IMR-90 (cell line): Measurements from ENCODE around the gene USPL1. TPM values are rescaled to one million over a fixed set of nuclear protein-coding genes. Genes with fewer than 3 reads are reported as not detected.

Experiments used
- ATAC-seq: fragments of 200-7000 bp; cut with Tn5 transposase; 2 replicates; pipeline ENCODE4 v1.9.1; 2020; ENCODE audit warnings: low read depth, mild to moderate bottlenecking, moderate library complexity
- BruUV-seq: library from RNA; stranded (reverse); fragments of 400-500 nt; replicated peaks from 2 replicates; lab custom pipeline; 2021; lab: Mats Ljungman, UMichigan
- CTCF ChIA-PET: fragments of 300-600 bp; formaldehyde crosslinking; extraction: SDS; loops from one replicate; lab custom pipeline; 2021; ENCODE audit warnings: antibody characterized with exemption; lab: Yijun Ruan, JAX
- POLR2A ChIA-PET: fragments of 300-600 bp; sonication (Branson Sonifier 250); formaldehyde crosslinking; loops from one replicate; lab custom pipeline; 2022; ENCODE audit warnings: antibody characterized with exemption; ENCODE audit not compliant: unreplicated experiment; lab: Charles Lee
- DNase-seq: peaks from one replicate; pipeline ENCODE4 v3.0.0; 2013
- H2AFZ ChIP-seq: replicated peaks from 2 replicates; pipeline ENCODE3; 2013; ENCODE audit warnings: low read length, mild to moderate bottlenecking; ENCODE audit not compliant: poor library complexity
- H2AK5ac ChIP-seq: 2 replicates; pipeline ENCODE4 v1.6.1; 2013; ENCODE audit warnings: low read depth, low read length, inconsistent platforms
- H2AK9ac ChIP-seq: replicated peaks from 2 replicates; pipeline ENCODE3; 2013; ENCODE audit warnings: mild to moderate bottlenecking, low read depth, low read length, moderate library complexity; ENCODE audit not compliant: poor library complexity
- H2BK120ac ChIP-seq: 2 replicates; pipeline ENCODE4 v1.6.1; 2013; ENCODE audit warnings: low read depth, low read length, inconsistent platforms
- H2BK15ac ChIP-seq: 3 replicates; pipeline ENCODE4 v1.6.1; 2013; ENCODE audit warnings: low read depth, low read length, inconsistent platforms
- H2BK20ac ChIP-seq: 2 replicates; pipeline ENCODE4 v1.6.1; 2013; ENCODE audit warnings: low read depth, mild to moderate bottlenecking, inconsistent platforms, low read length, moderate library complexity
- H2BK5ac ChIP-seq: 2 replicates; pipeline ENCODE4 v1.6.1; 2013; ENCODE audit warnings: mild to moderate bottlenecking, low read depth, low read length, inconsistent platforms; ENCODE audit not compliant: poor library complexity, severe bottlenecking
- H3K14ac ChIP-seq: replicated peaks from 2 replicates; pipeline ENCODE4 v1.6.1; 2013; ENCODE audit warnings: low read depth, low read length, inconsistent platforms
- H3K18ac ChIP-seq: 2 replicates; pipeline ENCODE4 v1.6.1; 2013; ENCODE audit warnings: low read depth, low read length, control low read depth
- H3K23ac ChIP-seq: 2 replicates; pipeline ENCODE4 v1.6.1; 2013; ENCODE audit warnings: low read depth, low read length, inconsistent platforms
- H3K27ac ChIP-seq: 2 replicates; pipeline ENCODE4 v1.5.1; 2013; ENCODE audit warnings: mild to moderate bottlenecking, control low read depth, low read length; ENCODE audit not compliant: insufficient read depth
- H3K27me3 ChIP-seq: 2 replicates; pipeline ENCODE4 v1.6.1; 2013; ENCODE audit warnings: low read length; ENCODE audit not compliant: control insufficient read depth, insufficient read depth
- H3K36me3 ChIP-seq: 2 replicates; pipeline ENCODE4 v1.6.1; 2013; ENCODE audit warnings: low read length, mixed read lengths; ENCODE audit not compliant: control insufficient read depth, insufficient read depth
- H3K4ac ChIP-seq: 2 replicates; pipeline ENCODE4 v1.6.1; 2013; ENCODE audit warnings: low read depth, low read length, inconsistent platforms
- H3K4me1 ChIP-seq: 2 replicates; pipeline ENCODE4 v1.6.1; 2013; ENCODE audit warnings: low read length, mixed read lengths; ENCODE audit not compliant: control insufficient read depth, insufficient read depth
- H3K4me2 ChIP-seq: 2 replicates; pipeline ENCODE4 v1.6.1; 2013; ENCODE audit warnings: low read depth, mild to moderate bottlenecking, control low read depth, low read length, moderate library complexity
- H3K4me3 ChIP-seq: 2 replicates; pipeline ENCODE4 v1.5.1; 2013; ENCODE audit warnings: low read depth, mild to moderate bottlenecking, control low read depth, low read length, moderate library complexity; ENCODE audit not compliant: insufficient read depth
- H3K56ac ChIP-seq: 2 replicates; pipeline ENCODE4 v1.6.1; 2013; ENCODE audit warnings: low read length, inconsistent platforms; ENCODE audit not compliant: insufficient read depth; ENCODE audit errors: extremely low read depth
- H3K79me1 ChIP-seq, 2 experiments: 2 replicates each; pipeline ENCODE4 v1.6.1; 2013; ENCODE audit warnings: low read length in 2 of 2, inconsistent platforms in 1 of 2, low read depth in 1 of 2
- H3K9ac ChIP-seq: 2 replicates; pipeline ENCODE4 v1.6.1; 2013; ENCODE audit warnings: low read depth, low read length, control low read depth
- H3K9me1 ChIP-seq: 2 replicates; pipeline ENCODE4 v1.6.1; 2013; ENCODE audit warnings: low read length, inconsistent platforms; ENCODE audit not compliant: insufficient read depth
- H3K9me3 ChIP-seq: 2 replicates; pipeline ENCODE4 v1.6.1; 2013; ENCODE audit warnings: low read length; ENCODE audit not compliant: control insufficient read depth, insufficient read depth
- H4K20me1 ChIP-seq: 2 replicates; pipeline ENCODE4 v1.6.1; 2013; ENCODE audit warnings: low read length, inconsistent platforms; ENCODE audit not compliant: insufficient read depth
- H4K5ac ChIP-seq: 2 replicates; pipeline ENCODE4 v1.6.1; 2013; ENCODE audit warnings: mild to moderate bottlenecking, low read depth, low read length, control low read depth
- H4K8ac ChIP-seq, 2 experiments: 2 replicates each; pipeline ENCODE4 v1.6.1; 2013; ENCODE audit warnings: low read depth in 2 of 2, low read length in 2 of 2, control low read depth in 1 of 2, inconsistent platforms in 1 of 2
- H4K91ac ChIP-seq: 2 replicates; pipeline ENCODE4 v1.6.1; 2013; ENCODE audit warnings: low read depth, low read length, inconsistent platforms; ENCODE audit not compliant: insufficient read depth
- CEBPB ChIP-seq: IDR thresholded peaks from 2 replicates; pipeline ENCODE4 v1.6.1; 2012; ENCODE audit warnings: low read depth, low read length, improper control_type of control experiment
- CTCF ChIP-seq: conservative IDR thresholded peaks from 2 replicates; pipeline ENCODE4 v1.5.1; 2012; ENCODE audit warnings: mild to moderate bottlenecking, low read depth, low read length, improper control_type of control experiment
- FOS ChIP-seq: fragments of 150-350 bp; IDR thresholded peaks from 2 replicates; pipeline ENCODE4 v1.6.1; 2016; ENCODE audit warnings: low read depth, low read length
- MAFK ChIP-seq: IDR thresholded peaks from 2 replicates; pipeline ENCODE4 v1.6.1; 2012; ENCODE audit warnings: low read depth, low read length, improper control_type of control experiment
- POLR2A ChIP-seq: IDR thresholded peaks from 2 replicates; pipeline ENCODE4 v1.6.1; 2012; ENCODE audit warnings: mild to moderate bottlenecking, low read depth, low read length
- RAD21 ChIP-seq: IDR thresholded peaks from 2 replicates; pipeline ENCODE4 v1.6.1; 2012; ENCODE audit warnings: low read length, improper control_type of control experiment
- RCOR1 ChIP-seq: IDR thresholded peaks from 2 replicates; pipeline ENCODE4 v1.6.1; 2012; ENCODE audit warnings: mild to moderate bottlenecking, low read length, improper control_type of control experiment; ENCODE audit not compliant: insufficient replicate concordance
- SMC3 ChIP-seq: fragments of 150-350 bp; IDR thresholded peaks from 2 replicates; pipeline ENCODE4 v1.6.1; 2016; ENCODE audit warnings: low read depth, mild to moderate bottlenecking, antibody characterized with exemption, low read length, moderate library complexity
- WGBS, 2 experiments: methylation state at CpG; one replicate each; pipeline versions ENCODE4 v1.1.5 to v1.1.7; 2013; ENCODE audit warnings: missing lambda C conversion rate in 2 of 2; ENCODE audit not compliant: insufficient read length in 1 of 2; ENCODE audit errors: extremely low coverage in 2 of 2; 5-methylcytosine and 5-hydroxymethylcytosine counted together
- dilution Hi-C: fragments of 300-500 bp; cut with HindIII; formaldehyde crosslinking; loops from one replicate; pipeline ENCODE4 v1.14.3; 2018; ENCODE audit warnings: low sequenced_read_pairs; ENCODE audit not compliant: unreplicated experiment
- in situ Hi-C: fragments of 300-500 bp; cut with MboI; formaldehyde crosslinking; loops from 3 replicates; pipeline ENCODE4 v1.14.3; 2019; ENCODE audit warnings: low sequenced_read_pairs, inconsistent platforms, mixed read lengths
- intact Hi-C: fragments of 100-400 bp; cut with micrococcal nuclease; formaldehyde crosslinking; loops from 2 replicates; pipeline ENCODE4 v1.10.0; 2022
- polyA plus RNA-seq, 3 experiments: library from polyadenylated mRNA; depleted of rRNA; stranded (reverse); fragments of >200 nt; gene quantifications; 2 replicates each; pipeline ENCODE4 v1.2.3, GENCODE V29; 2012; ENCODE audit warnings: low replicate concordance in 1 of 3
- total RNA-seq: library from RNA; depleted of rRNA; stranded (reverse); fragments of >200 nt; gene quantifications from 2 replicates; pipeline ENCODE4 v1.2.3, GENCODE V29; 2012
- TF ChIP-seq, protein P1 (sequence below): fragments of 150-350 bp; IDR thresholded peaks from 2 replicates; pipeline ENCODE4 v1.6.1; 2016; ENCODE audit warnings: low read depth, mild to moderate bottlenecking, low read length, moderate library complexity, borderline replicate concordance

The USPL1 gene
- total and polyA plus RNA-seq, 2 of the 4 experiments (the other 2 are of a cell fraction): 12.1 to 15.4 TPM

DNA sequence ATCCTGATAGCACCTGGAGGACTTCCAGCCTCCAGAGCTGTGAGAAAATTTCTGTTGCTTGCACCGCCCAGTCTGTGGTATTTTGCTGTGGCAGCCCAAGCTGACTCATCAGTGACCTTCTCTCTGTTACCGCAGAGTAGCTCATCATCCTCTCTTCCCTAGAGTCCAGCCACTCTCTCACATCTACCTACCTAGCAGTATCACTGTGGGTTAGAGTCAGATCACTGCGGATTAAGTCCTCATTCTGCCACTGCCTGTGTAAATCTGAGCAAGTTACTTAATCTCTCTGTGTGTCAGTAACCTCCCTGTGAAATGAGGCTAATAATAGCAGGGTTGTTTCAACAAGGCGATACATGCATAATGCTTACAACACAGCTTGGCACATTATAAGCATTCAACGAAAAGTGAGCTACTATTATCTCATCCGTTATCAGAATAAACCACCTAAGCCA, 40.3 kb upstream of the USPL1 start:
- DNase-seq (peak; percentile 95), ATAC-seq (peak; percentile 82)
- 48% methylated on average over 3 of the region's 6 CpGs; no CpG with 5 or more reads in 1 of the 2 experiments for WGBS, 2 experiments
- no peak overlapping the region for H4K91ac ChIP-seq
- intact Hi-C loops: loop anchor here (10.0 kb wide), 1 partner anchor 443 kb away; no protein-coding TSS in a partner anchor
- H2BK120ac ChIP-seq: no peak overlapping the region
- H3K9me3 ChIP-seq: no peaks in the 10 kb centered on the region
- no peak overlapping the region for H3K14ac ChIP-seq
- no peak overlapping the region for H3K9ac ChIP-seq
- H4K5ac ChIP-seq: no peak overlapping the region
- H3K56ac ChIP-seq: no peak overlapping the region
- in situ Hi-C loops: no loop called here
- no peak overlapping the region for H3K27ac ChIP-seq
- H3K9me1 ChIP-seq: peaks cover 3% of the 10 kb centered on the region; the same call in 1 of the 2 replicates
- peaks cover 5% of the 10 kb centered on the region; the same call in 1 of the 2 replicates for H4K20me1 ChIP-seq
- no peaks in the 10 kb centered on the region for H3K27me3 ChIP-seq
- H2BK5ac ChIP-seq: peak overlapping the region; percentile 21
- H2AK9ac ChIP-seq: no peak overlapping the region
- no TSS peak for BruUV-seq
- dilution Hi-C loops: no loop called here
- peak overlapping the region; percentile 5; the same call in 1 of the 2 replicates for H3K4me2 ChIP-seq
- TF ChIP-seq RAD21: no peak
- TF ChIP-seq FOS: peak; percentile 83
- peak; percentile 61 for TF ChIP-seq CEBPB
- peak; percentile 47; the same call in 1 of the 2 replicates for TF ChIP-seq MAFK
- peak; percentile 47 for TF ChIP-seq RCOR1
- no peak for TF ChIP-seq POLR2A
- TF ChIP-seq CTCF: no peak
- TF ChIP-seq, protein P1, sequence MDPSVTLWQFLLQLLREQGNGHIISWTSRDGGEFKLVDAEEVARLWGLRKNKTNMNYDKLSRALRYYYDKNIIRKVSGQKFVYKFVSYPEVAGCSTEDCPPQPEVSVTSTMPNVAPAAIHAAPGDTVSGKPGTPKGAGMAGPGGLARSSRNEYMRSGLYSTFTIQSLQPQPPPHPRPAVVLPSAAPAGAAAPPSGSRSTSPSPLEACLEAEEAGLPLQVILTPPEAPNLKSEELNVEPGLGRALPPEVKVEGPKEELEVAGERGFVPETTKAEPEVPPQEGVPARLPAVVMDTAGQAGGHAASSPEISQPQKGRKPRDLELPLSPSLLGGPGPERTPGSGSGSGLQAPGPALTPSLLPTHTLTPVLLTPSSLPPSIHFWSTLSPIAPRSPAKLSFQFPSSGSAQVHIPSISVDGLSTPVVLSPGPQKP: no peak
- no peak for TF ChIP-seq SMC3
- no peak overlapping the region for H3K4me3 ChIP-seq
- H2AK5ac ChIP-seq: no peak overlapping the region
- H3K79me1 ChIP-seq: 0 out of 4 replicates have a peak, but pooled peaks cover 0 to 11% of the 10 kb centered on the region in 2 experiments
- H3K23ac ChIP-seq: no peak overlapping the region
- no peak overlapping the region for H3K18ac ChIP-seq
- CTCF ChIA-PET: interaction anchor here (0.6 to 0.9 kb wide), 3 partner anchors 163 to 288 kb away, joined by 3 to 9 read pairs (median 4); no protein-coding TSS in a partner anchor
- H3K36me3 ChIP-seq: no peaks in the 10 kb centered on the region
- no peak overlapping the region for H4K8ac ChIP-seq
- no peak overlapping the region for H3K4ac ChIP-seq
- no peak overlapping the region for H2AFZ ChIP-seq
- POLR2A ChIA-PET: no interaction called here
- peaks cover 7% of the 10 kb centered on the region for H3K4me1 ChIP-seq
- no peak overlapping the region for H2BK15ac ChIP-seq
- H2BK20ac ChIP-seq: no peak overlapping the region
